MG63 (cell line): ENCODE results near the gene KNDC1. TPM values are rescaled to one million over a fixed set of nuclear protein-coding genes. Genes with fewer than 3 reads are reported as not detected.

ENCODE experiments used
- DNase-seq: peaks from one replicate; pipeline ENCODE4 v3.0.0-alpha.2; 2020
- H3K27me3 ChIP-seq: fragments of 250-450 bp; sonication (Bioruptor Pico); 2 replicates; pipeline ENCODE4 v1.5.1; 2020; ENCODE audit warnings: mild to moderate bottlenecking, moderate library complexity
- H3K36me3 ChIP-seq: fragments of 250-450 bp; sonication (Bioruptor Pico); 2 replicates; pipeline ENCODE4 v1.5.1; 2020; ENCODE audit warnings: mild to moderate bottlenecking, moderate library complexity
- H3K4me3 ChIP-seq: fragments of 250-450 bp; sonication (Bioruptor Pico); 2 replicates; pipeline ENCODE4 v1.5.1; 2020; ENCODE audit warnings: mild to moderate bottlenecking, moderate library complexity
- H3K9me3 ChIP-seq: fragments of 250-450 bp; sonication (Bioruptor Pico); 2 replicates; pipeline ENCODE4 v1.5.1; 2020; ENCODE audit warnings: mild to moderate bottlenecking, moderate library complexity
- total RNA-seq: library from RNA; depleted of rRNA; stranded (reverse); fragments of >200 nt; shearing (Covaris generic); gene quantifications from 2 replicates; pipeline ENCODE4 v1.2.3, GENCODE V29; 2014; ENCODE audit warnings: low replicate concordance

The KNDC1 gene
- total RNA-seq, 1 experiment from 2014 or later = 0.92 TPM

DNA sequence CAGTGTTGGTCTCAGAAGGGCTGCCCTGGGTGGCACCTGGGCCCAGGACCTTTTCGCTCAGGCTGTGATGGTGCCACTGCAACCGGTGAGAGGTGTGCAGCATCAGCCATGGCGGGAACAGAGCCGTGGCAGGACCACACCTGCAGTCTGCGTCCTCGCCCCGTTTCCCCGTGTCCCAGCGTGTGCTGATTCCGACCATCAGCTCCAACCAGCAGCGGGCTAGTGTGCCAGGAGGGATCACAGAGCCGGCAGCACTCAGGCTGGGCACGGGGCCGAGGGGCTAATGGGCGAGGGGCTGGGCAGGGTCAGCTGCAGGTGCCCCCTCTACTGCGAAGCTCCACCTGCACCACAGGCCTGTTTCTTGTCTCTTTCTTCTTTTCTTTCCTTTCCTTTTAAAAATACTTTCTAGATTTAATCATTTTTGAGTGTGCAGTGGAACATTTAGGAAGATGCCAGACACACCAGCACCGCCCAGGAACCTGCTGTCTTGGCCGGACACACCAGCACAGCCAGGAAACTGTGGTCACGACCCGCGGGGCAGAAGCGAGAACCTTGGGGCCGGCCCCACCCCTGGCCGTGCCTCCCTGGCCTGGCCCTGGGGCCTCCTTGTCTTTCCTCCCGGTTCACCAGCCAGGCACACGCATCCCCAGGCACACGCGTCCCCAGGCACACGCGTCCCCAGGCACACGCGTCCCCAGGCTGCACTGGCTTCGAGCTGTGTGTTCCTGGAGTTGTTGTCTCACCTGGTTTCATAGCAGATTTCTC, 37.7 kb upstream of the KNDC1 start:
- Histone ChIP-seq H3K36me3 (no peaks in the 10 kb centered on the region), H3K4me3 (no peak overlapping the region), H3K9me3 (no peaks in the 10 kb centered on the region), H3K27me3 (peaks cover 3% of the 10 kb centered on the region; the same call in 1 of the 2 replicates)
- DNase-seq = no peak

DNA sequence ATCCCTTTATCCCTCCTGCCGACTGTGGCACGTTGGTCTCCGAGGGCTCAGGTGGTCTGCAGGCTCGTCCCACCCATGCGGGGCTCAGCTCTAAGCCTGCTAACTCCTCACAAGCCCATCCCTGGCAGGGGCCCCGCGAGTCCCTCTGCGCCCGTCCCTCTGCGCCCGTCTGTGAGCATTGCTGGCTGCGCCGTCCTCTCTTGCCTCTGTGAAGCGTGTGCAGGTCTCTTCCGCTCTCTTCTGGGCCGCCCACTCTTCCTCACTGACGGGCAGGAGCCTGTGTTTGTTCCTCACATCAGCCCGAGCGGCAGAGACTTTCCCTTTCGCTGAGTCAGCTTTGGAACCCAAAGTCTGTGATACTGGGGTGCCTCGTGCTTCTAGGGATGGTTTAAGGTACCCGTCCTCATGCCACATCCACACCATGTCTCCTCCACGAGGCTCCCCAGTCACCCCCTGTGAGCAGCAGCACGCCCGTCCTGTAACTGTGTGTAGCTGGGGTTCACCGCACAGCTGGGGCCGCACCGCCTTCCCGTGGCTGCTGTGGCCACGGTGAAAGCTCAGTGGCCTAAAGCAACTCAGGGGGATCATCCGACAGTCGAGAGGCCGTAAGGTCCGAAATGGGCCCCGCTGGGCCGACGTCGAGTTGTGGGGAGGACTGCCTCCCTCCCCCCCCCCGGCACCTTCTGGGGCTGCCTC, 36.8 kb upstream of the KNDC1 start:
- H3K9me3 ChIP-seq = no peaks in the 10 kb centered on the region
- DNase-seq = no peak
- no peak overlapping the region for H3K4me3 ChIP-seq
- H3K36me3 ChIP-seq = no peaks in the 10 kb centered on the region
- H3K27me3 ChIP-seq = peaks cover 3% of the 10 kb centered on the region; the same call in 1 of the 2 replicates

DNA sequence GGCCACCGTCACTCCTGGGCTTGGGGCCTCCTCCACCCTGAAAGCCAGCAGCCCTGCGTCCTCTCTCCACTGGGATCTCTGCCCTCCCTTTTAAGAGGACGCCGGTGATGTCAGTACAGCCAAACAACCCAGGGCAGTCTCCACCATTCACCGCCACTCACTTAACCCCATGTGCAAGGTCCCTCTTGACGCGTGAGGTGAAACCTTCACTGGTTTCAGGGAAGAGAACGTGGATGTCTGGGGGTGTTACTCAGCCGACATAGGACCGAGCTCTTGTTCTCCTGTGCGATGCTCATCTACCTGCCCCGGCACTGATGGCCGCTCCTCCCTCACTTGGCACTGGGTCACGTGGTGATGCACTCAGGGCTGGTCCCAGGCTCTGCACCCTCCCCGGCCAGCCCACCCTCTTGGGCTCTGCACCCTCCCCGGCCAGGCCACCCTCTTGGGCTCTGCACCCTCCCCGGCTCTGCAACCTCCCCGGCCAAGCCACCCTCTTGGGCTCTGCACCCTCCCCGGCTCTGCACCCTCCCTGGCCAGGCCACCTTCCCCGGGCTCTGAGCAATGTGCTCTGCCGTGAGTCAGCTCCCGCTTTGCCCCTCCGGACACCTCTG, 36.2 kb upstream of the KNDC1 start:
- H3K4me3 ChIP-seq = no peak overlapping the region
- peaks cover 3% of the 10 kb centered on the region; the same call in 1 of the 2 replicates for H3K27me3 ChIP-seq
- DNase-seq = no peak
- H3K36me3 ChIP-seq = no peaks in the 10 kb centered on the region
- H3K9me3 ChIP-seq = no peaks in the 10 kb centered on the region

DNA sequence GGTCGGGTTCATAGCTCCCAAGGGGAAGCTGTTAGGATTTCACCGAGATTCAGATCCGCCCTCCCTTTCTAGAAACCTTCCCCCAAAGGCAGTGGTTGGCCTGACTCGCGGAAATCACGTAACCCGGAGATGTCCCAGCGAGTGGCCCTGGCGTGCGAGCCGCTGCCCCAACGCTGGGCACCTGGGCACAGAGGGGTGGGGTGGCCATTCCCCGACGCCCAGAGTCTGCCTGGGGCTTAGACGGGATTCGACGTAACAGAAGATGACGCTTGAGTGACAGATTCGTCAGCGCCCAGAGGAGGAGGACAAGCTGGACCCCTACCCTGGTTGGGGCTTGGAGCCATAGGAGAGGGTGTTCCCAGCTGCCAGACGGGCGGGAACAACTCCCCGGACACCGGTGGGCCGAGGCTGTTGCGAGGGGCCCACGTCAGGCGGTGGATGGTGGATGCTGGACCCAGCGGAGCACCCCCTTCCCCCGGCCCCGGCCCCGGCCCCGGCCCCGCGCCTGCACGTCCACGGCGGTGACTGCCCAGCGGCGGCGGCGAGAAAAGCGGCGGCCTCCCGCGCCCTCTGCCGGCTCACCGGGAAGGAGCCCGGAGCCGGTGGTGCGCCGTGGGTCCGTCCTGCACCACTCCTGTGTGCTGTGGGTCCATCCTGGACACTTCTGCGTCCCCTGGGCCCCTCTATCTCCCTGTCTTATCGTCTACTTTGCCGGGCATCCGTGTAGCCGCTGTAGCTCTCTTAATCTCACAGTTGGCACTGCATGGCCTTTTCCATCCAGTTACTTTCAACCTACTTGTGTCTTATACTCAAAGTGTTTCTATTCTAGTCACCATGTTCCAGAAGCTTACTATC, 35.4 kb upstream of the KNDC1 start:
- H3K9me3 ChIP-seq = no peaks in the 10 kb centered on the region
- H3K4me3 ChIP-seq = no peak overlapping the region
- no peaks in the 10 kb centered on the region for H3K36me3 ChIP-seq
- peak; percentile 33 for DNase-seq
- H3K27me3 ChIP-seq = peaks cover 5% of the 10 kb centered on the region; the same call in 1 of the 2 replicates

DNA sequence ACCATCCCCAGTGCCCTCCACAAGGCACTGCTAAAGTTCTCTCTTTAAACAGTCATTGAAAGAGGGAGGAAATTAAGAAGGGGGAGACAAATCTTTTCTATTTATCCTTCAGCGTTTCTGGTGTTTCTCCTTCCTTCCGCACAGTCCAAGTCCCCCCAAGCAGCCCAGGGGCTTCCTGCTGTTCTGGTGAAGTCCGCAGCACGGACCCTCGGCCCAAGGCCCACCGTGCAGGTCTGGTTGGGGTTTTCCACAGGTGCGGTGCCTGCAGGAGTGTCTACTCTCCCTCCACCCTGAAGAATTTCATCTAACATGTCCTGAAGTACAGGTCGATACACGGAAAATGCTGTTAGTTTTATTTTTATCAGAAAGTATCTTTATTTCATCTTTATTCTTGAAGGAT, 34.1 kb upstream of the KNDC1 start:
- Histone ChIP-seq H3K36me3 (no peaks in the 10 kb centered on the region), H3K4me3 (no peak overlapping the region), H3K9me3 (no peaks in the 10 kb centered on the region), H3K27me3 (peaks cover 5% of the 10 kb centered on the region; the same call in 1 of the 2 replicates)
- no peak for DNase-seq

DNA sequence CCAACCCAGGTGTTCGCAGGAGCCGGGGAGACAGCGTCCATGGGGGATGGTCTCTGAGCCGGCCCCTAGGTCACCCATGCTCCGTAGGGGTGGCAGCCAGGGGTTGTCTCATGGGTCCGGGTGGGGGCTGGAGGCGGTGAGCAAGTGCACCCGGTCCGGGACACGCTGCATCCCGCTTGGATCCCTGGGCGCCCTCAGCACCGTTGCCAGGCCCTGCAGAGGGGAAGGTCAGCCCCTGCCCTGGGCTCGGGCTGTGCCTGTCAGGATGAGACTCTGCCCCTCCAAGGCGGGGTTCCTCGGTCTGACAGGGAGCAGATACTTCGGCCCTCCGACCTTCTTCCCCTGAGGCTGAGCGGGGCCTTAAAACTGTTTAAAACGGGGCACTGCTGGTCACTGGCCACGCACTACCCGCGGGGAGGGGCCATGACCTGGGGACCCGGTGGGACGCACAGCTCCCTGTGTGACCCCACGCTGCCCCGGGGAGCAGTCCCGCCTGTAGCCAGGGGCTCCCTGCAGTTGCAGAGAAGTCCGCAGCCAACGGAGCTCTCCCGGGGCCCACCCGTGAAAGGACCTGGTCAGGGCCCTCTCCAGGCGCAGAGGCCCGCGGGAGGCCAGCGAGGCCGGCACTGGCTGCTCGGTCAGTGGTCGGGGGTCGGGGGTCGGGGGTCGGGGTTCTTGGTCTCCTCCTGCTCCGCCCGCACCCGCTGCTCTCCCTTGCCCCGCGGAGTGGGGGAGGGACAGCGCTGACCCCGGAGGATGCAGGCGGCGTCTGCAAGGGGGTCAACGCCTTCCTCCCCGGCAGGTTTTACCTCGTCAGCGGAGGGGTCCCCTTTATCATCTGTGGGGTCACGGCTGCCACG, 33.4 kb upstream of the KNDC1 start:
- H3K9me3 ChIP-seq = no peaks in the 10 kb centered on the region
- no peak overlapping the region for H3K4me3 ChIP-seq
- H3K36me3 ChIP-seq = no peaks in the 10 kb centered on the region
- DNase-seq = no peak
- H3K27me3 ChIP-seq = peaks cover 5% of the 10 kb centered on the region; the same call in 1 of the 2 replicates

DNA sequence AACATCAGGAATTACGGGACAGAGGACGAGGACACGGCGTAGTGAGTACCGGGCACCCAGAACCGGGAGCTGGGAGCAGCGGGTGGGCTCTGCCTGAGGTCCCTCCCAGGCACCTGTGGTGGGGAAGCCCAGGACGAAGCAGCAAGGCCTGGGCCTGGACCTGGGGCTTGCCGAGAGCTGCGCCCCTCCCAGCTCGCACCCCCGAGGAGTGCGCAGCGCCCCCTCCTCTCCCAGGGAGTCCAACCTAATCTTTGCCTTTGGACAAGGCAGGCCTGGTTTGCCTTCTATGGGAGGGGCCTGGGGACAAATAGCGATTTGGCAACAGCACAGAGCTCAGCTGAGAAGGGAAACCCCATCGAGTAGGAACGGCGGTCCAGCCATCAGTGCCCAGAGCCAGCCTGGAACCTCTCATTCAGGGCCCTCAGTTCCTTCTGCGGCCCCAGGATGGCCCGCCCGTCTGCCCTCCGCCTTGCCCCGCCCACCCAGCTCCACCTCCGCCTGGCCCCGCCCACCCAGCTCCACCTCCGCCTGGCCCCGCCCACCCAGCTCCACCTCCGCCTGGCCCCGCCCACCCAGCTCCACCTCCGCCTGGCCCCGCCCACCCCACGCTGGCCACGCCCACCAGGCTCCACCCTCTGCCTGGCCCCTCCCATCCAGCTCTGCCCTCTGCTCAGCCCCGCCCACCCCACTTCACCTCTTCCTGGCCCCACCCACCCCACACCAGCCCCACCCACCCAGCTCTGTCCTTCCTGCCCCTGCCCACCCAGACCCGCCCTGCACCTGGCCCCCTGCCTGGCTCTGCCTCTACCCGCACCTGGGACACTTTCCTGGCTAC, 32.5 kb upstream of the KNDC1 start:
- Histone ChIP-seq H3K4me3 (no peak overlapping the region), H3K9me3 (no peaks in the 10 kb centered on the region), H3K27me3 (peaks cover 5% of the 10 kb centered on the region; the same call in 1 of the 2 replicates), H3K36me3 (no peaks in the 10 kb centered on the region)
- peak; percentile 34 for DNase-seq

DNA sequence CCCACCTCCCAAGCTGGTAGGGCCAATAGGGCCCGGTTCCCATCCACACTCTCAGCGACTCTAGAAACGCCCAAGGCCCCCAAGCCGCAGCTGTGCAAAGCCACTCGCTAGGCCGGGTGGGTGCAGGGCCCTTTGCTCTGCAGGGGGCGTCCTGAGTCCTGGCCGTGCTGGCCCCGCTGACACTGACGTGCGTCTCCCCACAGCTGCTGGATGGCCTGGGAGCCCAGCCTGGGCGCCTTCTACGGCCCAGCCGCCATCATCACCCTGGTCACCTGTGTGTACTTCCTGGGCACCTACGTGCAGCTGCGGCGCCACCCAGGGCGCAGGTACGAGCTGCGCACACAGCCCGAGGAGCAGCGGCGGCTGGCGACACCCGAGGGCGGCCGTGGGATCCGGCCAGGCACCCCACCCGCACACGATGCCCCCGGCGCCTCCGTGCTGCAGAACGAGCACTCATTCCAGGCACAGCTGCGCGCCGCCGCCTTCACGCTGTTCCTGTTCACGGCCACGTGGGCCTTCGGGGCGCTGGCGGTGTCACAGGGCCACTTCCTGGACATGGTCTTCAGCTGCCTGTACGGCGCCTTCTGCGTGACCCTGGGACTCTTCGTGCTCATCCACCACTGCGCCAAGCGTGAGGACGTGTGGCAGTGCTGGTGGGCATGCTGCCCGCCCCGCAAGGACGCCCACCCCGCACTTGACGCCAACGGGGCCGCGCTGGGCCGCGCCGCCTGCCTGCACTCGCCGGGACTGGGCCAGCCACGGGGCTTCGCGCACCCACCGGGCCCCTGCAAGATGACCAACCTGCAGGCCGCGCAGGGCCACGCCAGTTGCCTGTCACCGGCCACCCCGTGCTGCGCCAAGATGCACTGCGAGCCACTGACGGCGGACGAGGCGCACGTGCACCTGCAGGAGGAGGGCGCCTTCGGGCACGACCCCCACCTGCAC, 31.6 kb upstream of the KNDC1 start:
- Histone ChIP-seq H3K36me3 (no peaks in the 10 kb centered on the region), H3K4me3 (no peak overlapping the region), H3K27me3 (peaks cover 5% of the 10 kb centered on the region; the same call in 1 of the 2 replicates), H3K9me3 (no peaks in the 10 kb centered on the region)
- no peak for DNase-seq

DNA sequence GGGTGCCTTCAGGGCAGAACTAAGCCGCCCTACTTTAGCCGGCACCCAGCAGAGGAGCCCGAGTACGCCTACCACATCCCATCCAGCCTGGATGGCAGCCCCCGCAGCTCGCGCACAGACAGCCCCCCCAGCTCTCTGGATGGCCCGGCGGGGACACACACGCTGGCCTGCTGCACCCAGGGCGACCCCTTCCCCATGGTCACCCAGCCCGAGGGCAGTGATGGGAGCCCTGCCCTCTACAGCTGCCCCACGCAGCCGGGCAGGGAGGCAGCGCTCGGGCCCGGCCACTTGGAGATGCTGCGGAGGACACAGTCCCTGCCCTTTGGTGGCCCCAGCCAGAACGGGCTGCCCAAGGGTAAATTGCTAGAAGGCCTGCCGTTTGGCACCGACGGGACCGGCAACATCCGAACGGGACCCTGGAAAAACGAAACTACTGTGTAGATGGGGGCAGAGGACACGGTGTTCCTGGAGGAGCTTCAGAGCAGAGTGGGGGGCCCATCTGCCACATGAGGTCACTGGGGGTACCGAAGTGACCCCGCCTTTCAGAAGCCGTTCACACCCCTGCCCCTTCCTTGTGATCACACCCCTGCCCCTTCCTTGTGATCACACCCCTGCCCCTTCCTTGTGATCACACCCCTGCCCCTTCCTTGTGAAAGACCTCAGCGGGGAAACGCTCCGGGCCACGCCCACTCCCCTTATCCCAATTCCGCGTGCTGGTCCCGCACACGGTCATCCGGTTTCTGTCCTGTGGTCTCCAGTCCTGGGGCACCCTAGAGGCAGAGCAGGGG, 30.8 kb upstream of the KNDC1 start:
- H3K27me3 ChIP-seq = peaks cover 3% of the 10 kb centered on the region; the same call in 1 of the 2 replicates
- DNase-seq = no peak
- H3K36me3 ChIP-seq = no peaks in the 10 kb centered on the region
- no peak overlapping the region for H3K4me3 ChIP-seq
- no peaks in the 10 kb centered on the region for H3K9me3 ChIP-seq

DNA sequence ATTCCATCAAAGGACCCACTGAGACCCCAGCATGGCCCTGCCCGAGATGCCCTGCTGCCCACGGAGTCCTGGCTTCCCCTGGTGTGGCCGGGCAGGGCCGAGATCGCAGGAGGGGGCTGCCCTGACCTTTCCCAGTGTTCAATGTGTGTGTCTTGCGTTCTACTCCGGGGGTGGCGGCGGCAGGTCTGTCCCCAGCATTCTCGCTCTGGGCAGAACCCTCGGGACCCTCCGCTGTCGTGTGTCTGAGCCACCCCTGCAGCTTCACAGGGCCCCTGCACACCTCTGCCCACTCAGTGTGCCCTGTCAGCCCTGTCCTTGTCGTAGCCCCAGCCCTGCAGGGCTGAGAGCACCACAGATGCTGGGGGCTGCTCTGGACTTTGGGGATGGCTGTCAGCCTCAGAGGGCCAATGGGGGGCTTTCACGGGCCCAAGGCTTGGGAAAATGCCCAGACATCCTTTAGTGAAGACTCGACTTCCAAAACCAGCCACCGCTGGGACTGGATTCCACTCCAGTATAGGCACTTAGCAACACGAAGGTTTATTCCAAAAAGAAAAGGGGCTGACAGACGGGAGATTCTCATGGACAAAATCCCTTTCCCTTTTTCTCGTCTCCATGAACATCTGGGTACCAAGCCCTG, 30.0 kb upstream of the KNDC1 start:
- no peak for DNase-seq
- H3K9me3 ChIP-seq = no peaks in the 10 kb centered on the region

DNA sequence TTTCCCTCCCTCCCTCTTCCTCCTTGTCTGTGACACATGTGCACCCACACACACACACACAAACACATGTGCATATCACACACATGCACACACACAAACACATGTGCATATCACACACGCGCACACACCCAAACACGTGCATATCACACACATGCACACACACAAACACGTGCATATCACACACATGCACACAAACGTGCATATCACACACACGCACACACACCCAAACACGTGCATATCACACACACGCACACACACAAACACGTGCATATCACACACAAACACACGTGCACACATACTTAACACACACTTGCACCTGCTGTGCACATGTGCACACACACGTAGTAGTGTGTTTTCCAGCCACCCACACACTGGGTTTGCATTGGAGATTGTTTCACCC, 29.4 kb upstream of the KNDC1 start:
- Histone ChIP-seq H3K4me3 (no peak overlapping the region), H3K9me3 (no peaks in the 10 kb centered on the region), H3K36me3 (no peaks in the 10 kb centered on the region), H3K27me3 (peaks cover 3% of the 10 kb centered on the region; the same call in 1 of the 2 replicates)
- no peak for DNase-seq

More for the DNA sequence above, 30.0 kb upstream of the KNDC1 start:
- peaks cover 3% of the 10 kb centered on the region; the same call in 1 of the 2 replicates for H3K27me3 ChIP-seq
- no peaks in the 10 kb centered on the region for H3K36me3 ChIP-seq
- H3K4me3 ChIP-seq = no peak overlapping the region

DNA sequence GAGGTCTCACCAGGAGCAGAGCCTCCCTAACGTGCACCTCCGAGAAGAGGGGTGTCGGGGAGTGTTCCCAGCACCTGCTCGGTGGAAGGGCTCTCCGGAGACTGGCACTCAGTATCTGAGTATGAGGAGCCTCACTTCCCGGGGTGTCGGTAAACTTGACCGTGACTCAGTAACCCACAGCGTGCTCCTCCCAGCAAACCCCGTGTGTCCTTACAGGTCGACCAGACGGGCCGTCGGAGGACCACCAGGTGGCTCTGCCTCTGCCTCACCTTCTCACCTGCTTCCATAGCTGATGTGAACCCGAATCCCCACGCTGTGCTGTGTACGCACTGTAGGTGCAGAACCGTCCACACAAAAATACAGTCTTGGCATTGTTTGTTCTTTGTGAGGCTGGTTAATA, 29.0 kb upstream of the KNDC1 start:
- Histone ChIP-seq H3K9me3 (no peaks in the 10 kb centered on the region), H3K4me3 (no peak overlapping the region), H3K36me3 (no peaks in the 10 kb centered on the region), H3K27me3 (peaks cover 3% of the 10 kb centered on the region; the same call in 1 of the 2 replicates)
- no peak for DNase-seq
